Choroid plexus epithelial cell (primary cell): ENCODE measurements around the gene SLC5A6.

ENCODE experiments used
- DNase-seq: peaks from one replicate; pipeline ENCODE4 v3.0.0-alpha.2; 2010; ENCODE audit warnings: low read depth
- H3K4me3 ChIP-seq: 2 replicates; pipeline ENCODE4 v1.5.1; 2011; ENCODE audit warnings: low read depth, mild to moderate bottlenecking, control low read depth, low read length, moderate library complexity
- TF ChIP-seq, protein P1 (sequence below): conservative IDR thresholded peaks from 2 replicates; pipeline ENCODE4 v1.5.1; 2011; ENCODE audit warnings: low read depth, mild to moderate bottlenecking, control low read depth, inconsistent platforms, low read length, moderate library complexity

The SLC5A6 gene

GRCh38 chr2:27251766-27252165, 39.7 kb upstream of the SLC5A6 start:
- DNase-seq = no peak
- TF ChIP-seq, protein P1, sequence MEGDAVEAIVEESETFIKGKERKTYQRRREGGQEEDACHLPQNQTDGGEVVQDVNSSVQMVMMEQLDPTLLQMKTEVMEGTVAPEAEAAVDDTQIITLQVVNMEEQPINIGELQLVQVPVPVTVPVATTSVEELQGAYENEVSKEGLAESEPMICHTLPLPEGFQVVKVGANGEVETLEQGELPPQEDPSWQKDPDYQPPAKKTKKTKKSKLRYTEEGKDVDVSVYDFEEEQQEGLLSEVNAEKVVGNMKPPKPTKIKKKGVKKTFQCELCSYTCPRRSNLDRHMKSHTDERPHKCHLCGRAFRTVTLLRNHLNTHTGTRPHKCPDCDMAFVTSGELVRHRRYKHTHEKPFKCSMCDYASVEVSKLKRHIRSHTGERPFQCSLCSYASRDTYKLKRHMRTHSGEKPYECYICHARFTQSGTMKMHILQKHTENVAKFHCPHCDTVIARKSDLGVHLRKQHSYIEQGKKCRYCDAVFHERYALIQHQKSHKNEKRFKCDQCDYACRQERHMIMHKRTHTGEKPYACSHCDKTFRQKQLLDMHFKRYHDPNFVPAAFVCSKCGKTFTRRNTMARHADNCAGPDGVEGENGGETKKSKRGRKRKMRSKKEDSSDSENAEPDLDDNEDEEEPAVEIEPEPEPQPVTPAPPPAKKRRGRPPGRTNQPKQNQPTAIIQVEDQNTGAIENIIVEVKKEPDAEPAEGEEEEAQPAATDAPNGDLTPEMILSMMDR = no peak
- H3K4me3 ChIP-seq = no peak overlapping the region

DNA sequence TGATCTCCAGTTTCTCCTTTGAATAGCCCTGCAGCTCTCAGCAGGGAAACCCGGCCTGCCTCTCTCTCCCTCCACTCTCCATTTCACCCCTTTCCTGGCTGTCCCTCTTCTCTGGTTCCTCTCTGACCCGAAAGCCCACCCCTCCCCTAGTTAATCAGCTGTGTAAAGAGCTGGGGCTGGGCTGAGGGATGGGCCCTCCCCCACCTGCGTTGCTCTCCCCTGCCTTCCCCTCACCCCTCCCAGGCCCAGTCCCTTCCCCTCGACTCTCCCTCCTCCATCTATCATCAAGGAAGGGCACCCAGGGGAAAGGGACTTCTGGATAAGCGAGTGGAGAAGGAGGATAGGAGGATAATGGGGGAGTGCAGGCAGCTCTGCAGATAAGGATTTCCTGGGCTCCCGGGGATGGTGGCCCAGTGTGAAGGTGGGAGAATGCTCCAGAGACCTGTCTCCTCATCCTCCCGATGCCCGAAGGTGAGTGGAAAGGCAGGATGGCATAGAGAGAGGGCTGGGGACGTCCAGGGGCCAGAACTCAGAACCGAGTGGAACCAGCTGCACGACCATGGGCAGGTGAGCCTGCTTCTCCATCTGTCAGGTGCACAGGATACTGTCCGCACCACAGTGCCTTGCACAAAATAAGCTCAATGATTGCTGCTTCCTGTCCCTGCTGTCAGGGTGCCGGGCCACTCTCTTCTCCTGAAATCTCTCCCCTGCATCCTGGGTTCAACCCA, 38.7 kb upstream of the SLC5A6 start:
- DNase-seq = no peak
- TF ChIP-seq, protein P1 = no peak
- H3K4me3 ChIP-seq = no peak overlapping the region

- H3K4me3 ChIP-seq = no peak overlapping the region
- peak; percentile 61 for DNase-seq
- TF ChIP-seq, protein P1 = peak; percentile 86
These were observed 38.0 kb upstream of the SLC5A6 start for GRCh38 chr2:27249891-27250651.

GRCh38 chr2:27249159-27249890, 37.3 kb upstream of the SLC5A6 start:
- TF ChIP-seq, protein P1 = no peak
- H3K4me3 ChIP-seq = no peak overlapping the region
- DNase-seq = peak; percentile 31

GRCh38 chr2:27247893-27248292, 35.8 kb upstream of the SLC5A6 start:
- H3K4me3 ChIP-seq = no peak overlapping the region
- TF ChIP-seq, protein P1 = no peak
- DNase-seq = no peak

DNA sequence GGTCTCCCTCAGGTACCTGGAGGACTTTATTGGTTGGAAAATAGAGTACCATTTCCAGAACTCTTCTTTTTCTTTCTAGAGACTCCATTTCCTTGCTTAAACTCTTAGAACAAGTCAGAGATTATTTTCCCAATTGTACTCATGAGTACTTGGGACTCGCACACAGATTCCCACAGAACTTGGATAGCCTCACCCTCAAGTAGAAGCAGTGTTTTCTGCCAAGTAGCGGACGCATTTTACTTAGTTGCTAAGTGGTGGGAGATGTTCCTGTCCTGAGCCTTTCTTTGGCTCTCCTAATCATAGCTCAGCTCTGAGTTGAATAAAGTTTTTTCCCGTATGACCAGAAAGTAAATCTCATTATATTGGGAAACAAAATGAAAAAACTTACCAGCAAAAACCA, 33.6 kb upstream of the SLC5A6 start:
- TF ChIP-seq, protein P1 = no peak
- H3K4me3 ChIP-seq = no peak overlapping the region
- DNase-seq = no peak
